Putamen (tissue), 1 donor: ENCODE results near the gene PEF1.

Experiments
- DNase-seq: peaks from one replicate; pipeline ENCODE4 v3.0.0-alpha.2; 2016; ENCODE audit warnings: low spot score

The PEF1 gene

DNA sequence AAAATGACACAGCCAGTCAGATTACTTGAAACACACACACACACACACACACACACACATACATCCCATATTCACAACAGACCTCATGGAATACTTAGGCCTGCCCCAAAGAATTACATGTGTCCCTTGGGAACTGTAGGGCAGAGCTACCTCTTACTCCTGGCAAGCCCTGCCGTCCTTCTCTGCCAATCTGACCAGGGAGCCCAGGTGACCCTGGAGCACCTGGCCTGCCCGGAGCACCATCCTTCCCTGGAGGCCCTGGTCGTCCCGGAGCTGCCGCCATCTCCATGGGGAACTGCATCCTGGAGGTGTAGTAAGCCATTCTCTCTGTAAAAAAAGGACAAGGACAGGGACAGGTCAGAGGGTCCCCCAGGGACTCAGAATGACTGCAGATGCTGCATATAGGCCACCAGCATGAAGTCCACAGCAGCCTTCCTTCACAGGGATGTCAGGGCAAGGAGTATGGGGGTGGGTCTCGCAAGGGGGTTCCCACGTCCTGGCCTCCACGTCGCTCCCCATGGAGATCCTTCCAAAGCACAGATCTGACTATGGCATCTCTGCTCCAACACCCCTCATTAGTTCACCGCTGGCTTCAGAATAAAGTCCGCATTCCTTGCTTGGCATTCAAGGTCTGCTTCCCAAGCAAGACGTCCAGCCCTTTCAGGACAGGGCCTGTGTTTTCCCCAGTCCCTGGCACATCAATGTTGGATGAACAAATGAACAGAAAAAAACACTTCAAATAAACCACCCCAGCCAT lies 9.2 kb upstream of the PEF1 start:
- DNase-seq = no peak

DNA sequence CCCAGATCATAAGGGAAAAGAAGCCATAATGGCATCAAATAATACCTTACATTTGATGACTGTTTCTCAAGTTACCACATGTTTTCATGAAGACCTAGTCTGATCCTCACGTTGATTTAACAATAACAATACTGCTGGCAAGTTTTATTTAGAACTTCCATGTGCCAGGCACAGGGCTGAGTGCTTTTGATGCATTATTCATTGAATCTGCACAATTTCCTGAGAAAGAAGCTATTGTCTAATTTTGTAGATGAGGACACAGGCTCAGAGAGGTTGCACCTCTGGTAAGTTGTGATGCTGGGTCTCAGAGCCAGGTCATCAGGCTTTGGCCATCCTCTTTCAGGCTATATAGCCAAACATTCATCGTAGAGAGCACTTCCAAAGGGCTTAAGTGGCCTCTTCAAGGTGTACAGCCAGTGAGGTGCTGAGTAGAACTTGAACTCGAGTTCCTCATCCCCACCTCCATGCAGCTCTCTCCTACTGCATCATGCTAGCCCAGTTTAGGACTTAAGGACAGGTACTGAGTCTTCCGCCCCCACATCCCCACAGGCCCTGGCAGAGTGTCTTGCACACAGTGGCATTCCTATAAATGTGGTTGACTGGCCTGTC lies 8.3 kb upstream of the PEF1 start:
- DNase-seq = no peak

DNA sequence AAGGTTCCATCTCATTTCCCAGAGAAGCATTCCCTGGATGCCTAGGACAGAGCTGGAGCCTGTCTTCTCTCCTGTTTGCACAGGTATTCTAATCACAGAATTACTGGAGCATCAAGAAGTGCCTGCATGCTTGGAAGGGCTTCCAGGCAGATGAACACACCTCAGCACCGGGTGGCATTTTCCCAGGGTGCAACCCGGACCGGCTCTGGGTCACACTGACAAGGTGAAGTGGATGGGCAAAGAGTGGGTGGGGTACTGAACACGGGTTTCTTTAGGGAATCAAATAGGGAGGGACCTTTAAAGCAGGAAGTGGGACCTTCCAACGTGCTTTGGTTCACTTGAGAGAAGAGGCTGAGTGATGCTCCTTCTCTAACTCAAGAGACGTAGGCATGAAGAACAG lies 7.1 kb upstream of the PEF1 start:
- DNase-seq = no peak

DNA sequence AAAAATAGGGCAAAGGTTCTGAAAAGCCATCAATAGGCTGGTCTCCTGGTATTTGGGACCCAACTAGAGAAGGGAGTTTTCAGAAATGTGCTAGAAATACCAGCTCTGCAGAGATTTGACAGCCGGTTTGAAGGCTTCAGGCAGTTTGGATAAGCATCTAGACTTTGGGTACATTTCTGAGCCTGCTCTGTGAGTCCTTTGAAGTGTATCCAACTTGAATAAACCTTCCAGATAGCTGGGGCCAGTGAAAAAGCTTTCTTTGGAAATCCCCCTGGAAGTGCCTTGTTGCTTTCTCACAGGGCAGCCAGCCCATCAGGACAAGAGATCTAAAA lies 6.4 kb upstream of the PEF1 start:
- DNase-seq = no peak

DNA sequence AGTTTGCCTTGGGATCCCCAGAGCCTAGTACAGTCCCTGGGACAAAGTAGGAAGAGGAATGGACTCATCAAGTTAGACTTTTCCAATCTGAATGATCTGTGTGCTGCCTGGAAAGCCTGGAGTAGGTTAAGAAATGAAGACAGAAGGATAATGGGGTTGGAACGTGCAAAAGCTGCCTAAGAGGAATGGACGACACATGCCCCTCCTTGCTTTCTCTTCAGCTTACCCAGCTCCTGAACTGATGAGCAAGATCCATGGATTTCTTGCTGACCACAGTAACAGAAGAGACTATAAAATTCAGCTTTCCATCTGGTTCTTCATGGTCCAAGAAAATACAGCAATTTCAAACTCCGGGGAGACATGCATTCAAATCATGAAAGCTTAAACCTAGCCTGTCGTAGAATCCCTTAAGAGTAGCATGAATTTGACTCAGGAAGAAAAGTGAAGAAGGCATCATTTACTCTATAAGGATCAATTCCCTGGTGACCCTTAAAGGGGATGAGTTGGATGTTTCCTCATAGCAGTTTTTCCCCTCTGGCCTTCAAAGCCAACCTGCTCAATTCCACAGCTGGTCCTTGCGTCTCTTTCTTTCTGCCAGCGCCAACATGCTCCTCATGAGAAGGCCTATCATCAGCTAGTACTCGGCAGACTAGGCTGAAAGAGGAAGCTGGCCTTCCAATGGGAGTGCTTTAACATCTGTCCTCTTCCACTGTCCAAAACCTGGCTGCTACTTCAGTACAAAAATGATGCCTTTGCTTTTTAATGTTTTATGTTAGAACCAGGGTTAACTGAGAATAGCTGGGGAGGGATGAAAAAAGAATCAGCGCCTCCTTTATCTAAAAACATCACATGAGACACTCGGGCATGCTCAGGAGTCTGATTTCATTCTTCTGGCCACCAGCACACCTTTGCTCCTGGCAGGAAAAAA lies 5.7 kb upstream of the PEF1 start:
- DNase-seq = no peak

DNA sequence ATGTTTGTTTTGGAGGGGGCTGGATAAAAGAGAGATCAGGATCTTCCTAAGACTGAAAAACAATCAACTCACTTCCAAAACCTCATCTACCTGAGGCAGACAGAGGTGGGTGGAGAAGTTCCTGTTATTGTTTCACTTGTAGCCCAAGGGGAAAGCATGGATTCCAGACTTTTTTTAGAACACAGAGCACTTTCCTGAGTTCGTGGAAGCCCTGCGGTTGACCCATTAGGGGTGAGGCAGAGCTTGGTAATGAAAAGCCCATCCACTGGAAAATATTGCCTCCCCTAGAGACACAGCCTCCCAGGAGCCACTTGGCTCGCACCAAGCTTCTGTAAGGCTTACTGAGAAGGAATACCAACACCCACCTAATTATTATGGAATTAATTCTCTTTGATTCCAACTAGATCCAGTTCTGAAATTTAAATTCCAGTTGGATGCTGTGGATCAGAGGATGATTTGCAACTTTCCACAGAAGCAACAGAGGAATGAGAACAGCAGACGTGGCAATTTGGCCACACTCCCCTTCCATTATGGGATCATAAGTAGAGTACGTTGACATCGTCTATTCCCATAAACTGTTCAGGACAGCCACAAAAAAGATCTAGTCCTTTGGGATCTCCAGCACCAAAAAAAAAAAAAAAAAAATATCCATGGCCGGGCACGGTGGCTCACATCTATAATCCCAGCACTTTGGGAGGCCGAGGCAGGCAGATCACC lies 4.1 kb upstream of the PEF1 start:
- no peak for DNase-seq

DNA sequence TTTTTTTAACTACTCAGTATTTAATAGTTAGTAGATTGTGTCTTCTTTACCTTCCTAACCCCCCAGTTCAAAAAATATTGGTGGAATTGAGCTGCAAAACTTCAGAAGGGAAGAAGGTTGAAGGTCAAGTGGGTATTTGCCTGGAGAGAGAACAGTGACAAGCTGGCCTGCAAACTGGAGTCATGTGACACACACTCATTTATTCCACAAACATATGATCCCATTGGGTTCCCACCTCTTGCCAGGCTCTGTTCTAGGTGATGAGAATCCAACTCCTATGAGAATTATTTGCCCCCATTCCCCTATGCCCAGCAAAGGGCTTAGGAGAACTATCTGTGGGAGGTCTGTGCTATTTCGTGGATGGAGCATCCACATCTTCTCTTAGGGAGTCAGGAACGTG lies 3.5 kb upstream of the PEF1 start:
- no peak for DNase-seq

DNA sequence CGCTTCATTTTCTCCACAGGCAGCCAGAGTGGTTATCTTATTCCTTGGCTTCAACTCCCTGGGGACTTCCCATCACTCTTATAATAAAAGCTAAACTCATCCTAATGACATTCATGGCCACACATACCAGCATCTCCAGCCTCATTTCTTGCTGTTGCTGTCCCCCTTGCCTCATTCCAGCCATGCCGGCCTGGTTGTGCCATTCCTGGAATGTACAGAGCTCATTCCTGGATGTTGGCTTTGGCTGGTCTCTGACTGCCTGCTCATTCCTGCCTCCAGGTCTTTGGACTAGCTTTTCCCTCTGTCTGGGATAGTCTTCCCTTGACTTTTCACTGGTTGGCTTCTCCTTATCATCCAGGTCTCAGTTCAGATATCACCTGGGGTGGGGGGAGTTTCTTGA lies 2.4 kb upstream of the PEF1 start:
- no peak for DNase-seq

DNA sequence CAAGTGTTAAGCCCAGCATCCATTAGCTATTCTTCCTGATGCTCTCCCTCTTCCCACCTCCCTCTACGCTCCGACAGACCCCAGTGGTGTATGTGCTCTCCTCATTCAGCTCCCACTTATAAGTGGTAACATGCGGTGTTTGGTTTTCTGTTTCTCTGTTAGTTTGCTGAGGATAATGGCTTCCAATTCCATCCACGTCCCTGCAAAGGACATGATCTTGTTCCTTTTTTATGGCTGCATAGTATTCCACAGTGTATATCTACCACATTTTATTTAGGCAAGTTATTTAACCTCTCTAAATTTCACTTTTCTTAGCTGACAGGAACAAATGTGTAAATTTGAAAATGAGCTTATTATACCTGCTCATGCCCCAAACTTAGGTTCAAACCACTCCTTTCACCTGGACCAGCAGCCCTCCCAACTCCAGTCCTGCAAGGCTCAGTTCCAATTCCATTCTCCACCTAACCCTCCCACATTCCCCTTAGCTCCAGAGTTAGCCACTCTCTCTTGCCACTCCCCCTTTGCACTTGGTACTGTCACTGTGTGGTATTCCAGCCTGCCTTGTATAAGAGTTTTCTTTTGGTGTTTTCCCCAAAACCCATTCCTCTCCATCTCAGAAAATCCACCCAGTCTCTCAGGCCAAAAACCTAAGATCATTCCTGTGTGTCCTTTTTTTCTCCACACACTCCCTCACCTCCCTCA lies 1.7 kb upstream of the PEF1 start:
- no peak for DNase-seq

DNA sequence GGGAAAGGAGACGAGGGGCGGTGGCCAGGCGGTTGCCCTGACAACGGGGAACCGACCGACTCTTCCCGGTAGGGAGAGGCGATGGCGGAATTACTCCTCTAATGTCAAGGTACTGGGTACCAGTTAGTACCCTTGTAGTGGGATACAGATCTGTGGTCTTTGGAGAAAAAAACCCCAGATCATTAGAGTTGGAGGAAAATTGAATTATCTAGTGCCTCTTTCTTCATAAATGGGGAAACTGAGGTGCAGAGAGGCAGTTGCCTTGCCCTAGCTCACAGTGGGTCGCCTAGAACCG lies 545 bp upstream of the PEF1 start:
- no peak for DNase-seq

DNA sequence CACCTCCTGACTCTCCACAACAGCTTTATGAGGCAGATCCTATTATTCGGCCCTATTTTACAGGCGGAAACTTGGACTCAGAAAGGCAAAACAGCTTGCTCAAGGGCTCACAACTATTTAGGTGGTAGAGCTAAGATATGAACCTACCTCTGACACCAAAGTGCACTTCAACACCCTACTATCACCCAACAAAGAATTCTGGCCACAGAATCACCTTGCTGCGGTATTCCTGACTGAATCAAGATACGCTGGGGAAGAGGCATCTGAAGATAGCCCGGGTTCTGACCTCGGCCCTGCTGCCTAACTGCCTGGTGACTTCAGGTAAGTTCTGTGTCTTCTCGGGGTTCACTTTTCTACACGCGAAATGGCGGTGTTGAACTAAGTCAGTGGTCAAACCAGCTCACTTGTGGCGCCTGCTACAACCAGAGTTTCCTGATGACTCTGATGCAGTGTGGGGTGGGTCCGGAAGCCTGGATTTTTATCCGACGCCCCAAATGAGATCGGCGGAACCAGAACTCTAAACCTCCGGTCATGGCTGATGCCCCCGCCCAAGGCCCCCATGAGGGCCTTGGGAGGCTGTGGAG lies 608 bp downstream of the PEF1 start:
- DNase-seq = no peak

DNA sequence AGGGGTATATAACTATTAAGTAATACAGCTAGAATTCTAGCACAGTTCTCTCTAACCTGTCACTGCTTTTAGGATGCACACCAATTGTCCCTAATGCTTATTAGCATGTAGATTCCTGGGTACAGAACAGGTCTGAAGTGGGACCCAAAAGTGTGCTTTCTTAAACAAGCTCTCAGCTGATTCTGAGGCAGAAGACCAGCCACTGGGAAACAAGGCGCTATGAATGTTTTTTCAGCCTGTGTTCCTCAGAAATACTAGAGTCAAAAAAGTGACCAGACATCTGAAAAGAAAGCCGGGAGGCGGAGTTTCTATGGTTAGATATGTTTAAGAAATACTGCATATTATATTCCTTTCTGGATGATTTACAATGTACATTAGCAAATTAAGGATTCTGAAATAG lies 1.8 kb downstream of the PEF1 start:
- DNase-seq = no peak

DNA sequence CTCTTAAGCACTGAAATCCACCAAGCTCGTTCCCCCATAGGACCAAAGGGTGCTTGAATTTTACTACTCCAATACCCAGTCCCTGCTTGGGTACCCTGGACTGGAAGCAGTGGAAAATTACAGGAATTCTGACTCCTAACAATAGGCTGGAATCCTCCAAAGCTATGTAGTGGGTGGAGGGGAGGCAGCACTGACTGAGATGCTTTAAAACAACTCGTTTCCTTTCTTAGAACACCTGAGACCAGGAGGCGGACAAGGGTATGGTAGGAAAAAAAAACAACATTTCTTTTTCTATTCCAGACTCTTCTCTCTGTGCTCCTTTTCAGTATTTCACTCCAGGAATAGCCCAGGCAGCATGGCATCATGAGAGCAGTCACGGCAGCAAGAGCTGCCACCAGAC lies 2.3 kb downstream of the PEF1 start:
- DNase-seq = peak; percentile 53

DNA sequence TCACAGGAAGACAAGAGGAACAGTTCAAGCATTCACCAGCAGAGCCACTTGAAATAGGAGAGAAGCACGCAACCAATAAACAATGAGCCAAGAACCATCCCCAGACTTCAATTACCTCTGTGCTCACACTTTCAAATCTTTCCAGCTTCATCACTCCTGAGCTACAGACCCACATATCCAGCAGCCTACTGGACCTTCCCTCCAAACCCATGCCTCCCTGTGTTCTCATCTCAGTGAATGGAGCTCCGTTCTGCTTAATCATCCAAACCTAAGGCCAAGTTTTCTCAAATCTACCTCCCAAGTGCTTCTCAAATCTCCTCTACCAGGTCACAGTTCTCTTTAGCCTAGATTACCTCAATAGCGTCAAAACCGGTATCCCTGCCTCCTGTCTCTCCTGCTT lies 3.7 kb downstream of the PEF1 start:
- DNase-seq = no peak

DNA sequence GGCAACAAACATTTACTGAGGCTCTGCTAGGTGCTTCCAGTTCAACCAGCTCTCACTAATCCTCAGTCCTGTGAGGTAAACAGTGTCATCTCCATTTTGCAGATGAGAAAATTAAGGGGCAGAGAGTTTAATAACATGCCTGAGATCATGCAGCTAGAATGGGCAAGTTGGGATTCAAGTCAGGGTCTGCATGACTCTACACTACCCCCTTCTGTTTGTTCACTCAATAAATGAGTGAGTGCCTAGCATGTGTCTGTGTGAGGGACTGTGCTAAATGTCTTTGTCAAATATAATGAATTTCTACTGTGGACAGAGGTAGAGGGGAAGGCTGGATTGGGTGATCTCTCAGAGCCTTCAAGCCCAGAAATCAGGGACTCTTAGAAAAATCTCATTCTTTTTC lies 4.5 kb downstream of the PEF1 start:
- DNase-seq = no peak

DNA sequence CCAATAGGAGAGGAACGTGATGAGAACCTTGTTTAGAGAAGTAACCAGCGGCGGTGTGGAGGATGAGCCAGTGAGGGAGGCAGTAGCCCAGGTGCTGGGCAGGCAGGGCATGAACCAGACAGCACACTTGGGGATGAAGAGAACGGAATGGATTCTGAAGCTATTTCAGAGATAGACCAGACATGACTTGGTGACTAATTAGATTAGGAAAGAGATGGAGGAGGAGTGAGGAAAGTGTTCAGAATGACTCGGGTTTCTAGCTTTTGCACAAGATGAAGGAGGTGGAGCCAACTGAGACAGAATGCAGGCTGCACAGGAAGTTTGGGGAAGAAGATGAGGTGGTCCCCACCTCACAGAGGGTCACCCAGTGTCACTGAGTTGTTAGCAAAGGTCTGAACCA lies 5.1 kb downstream of the PEF1 start:
- peak; percentile 39 for DNase-seq

DNA sequence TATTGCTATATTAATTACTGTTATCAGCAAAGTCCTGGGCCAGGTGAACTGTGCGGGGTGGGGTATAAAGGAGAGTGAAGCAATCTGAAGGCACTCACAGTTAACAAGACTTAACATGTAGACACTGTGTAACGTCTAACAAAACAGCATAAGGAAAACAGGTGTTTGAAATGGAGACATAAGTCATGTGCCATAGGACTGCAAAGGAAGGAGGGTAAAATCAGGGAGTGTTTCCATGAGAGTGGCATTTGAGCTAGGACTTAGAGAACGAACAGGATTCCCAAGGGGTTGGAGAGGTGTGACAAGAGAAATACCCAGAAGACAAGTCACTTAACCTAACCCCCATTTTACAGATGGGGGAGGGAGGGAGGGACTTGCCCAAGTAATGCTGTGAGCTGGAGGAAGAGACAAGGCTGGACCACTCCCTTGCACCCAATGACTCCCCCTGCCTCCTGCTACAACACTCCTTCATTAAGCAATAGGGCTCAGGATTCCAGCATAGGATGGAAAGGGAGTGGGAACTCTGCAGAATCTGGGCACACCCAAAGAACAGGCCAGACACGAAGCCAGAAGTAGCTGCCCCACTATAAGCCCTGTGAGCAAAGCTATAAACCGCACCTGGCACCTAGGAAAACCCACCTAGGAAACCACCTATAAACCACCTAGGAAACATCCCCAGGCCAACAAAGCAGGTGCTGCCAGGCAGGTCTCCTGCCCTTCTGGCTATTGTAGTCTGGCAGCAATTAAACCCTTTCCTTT lies 6.6 kb downstream of the PEF1 start:
- no peak for DNase-seq

DNA sequence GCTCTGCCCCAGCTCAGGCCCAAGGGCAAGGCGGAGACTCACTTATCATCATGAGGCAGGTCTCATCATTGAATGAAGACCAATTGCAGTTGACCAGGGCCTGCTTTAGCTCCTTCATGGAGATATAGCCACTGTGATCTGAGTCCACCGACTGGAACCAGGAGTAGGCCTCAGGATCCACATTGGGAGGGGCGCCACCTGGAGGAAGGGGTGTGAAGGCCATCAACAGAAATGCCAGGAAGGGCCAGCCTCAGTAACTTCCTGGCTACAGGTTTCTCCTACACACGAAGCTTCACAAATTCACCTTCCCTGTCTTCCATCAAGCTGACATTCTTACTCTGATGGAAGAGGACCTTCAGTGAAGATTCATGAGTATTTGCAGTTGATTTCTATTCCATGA lies 11.6 kb downstream of the PEF1 start:
- DNase-seq = no peak

DNA sequence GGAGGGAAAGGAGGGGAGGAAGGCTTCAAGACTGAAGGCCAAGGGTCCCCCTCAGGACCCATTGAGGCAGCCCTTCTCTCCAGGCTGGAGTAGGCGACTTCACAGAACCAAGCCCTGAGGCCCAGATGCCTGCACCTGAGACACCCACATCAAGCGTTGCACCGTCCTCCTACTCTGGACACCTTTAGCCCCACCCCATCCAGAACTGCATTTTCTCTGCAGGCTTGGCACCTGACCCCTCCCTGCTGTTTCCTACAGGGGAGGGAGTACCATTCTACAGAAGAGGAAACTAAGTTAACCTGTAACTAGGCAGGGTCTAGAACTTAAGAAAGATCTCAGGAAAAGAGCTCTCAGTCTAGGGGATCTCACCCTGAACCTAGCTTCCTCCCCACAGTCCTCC lies 12.0 kb downstream of the PEF1 start:
- DNase-seq = no peak

DNA sequence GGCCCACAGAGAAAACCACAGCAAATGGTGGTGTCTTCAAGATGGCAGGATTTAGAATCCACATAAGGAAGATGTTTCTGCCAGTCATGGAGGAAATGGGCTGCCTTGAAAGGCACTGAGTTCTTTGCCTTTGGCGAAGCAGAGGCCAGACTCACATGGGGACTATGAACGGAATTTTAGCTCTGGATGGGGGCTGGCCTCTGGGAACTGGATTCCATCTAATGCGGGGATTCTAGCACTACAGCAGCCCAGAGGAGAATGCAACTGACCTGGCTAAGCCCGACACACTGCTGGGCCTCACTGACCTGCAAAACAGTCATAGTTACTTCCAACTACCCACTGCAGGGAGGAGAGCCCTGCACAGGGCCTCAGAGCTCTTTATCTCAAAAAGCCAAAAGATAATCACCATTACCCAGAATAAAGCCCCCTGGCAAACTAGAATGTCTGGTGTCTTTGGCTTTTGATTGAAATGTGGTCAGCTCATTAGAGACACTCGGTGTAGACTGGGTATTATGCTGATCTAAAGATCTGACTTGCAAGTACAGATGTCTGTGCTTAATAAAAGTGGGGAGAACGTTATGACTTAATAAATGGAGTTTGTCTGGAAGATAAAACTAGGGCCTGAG lies 15.6 kb downstream of the PEF1 start:
- DNase-seq = no peak
